HG03520 (cell line): ENCODE data around the gene SCN4B.

Source experiments
- ATAC-seq: cut with Tn5 transposase; IDR thresholded peaks from one replicate; pipeline ENCODE4 v1.9.1; 2021; ENCODE audit warnings: mild to moderate bottlenecking, moderate library complexity; ENCODE audit not compliant: unreplicated experiment

Gene SCN4B

GRCh38 chr11:118175031-118175992, 22.7 kb upstream of the SCN4B start:
- no peak for ATAC-seq

- ATAC-seq = no peak
These were observed 21.5 kb upstream of the SCN4B start for GRCh38 chr11:118174006-118174567.

- no peak for ATAC-seq
These were observed 19.7 kb upstream of the SCN4B start for GRCh38 chr11:118172356-118172755.

GRCh38 chr11:118171269-118172062, 18.8 kb upstream of the SCN4B start:
- no peak for ATAC-seq

GRCh38 chr11:118170882-118171268, 18.3 kb upstream of the SCN4B start:
- ATAC-seq = no peak

GRCh38 chr11:118170231-118170630, 17.6 kb upstream of the SCN4B start:
- no peak for ATAC-seq

GRCh38 chr11:118169300-118170140, 16.9 kb upstream of the SCN4B start:
- ATAC-seq = no peak

- ATAC-seq = no peak
These were observed 16.1 kb upstream of the SCN4B start for GRCh38 chr11:118168751-118169150.

GRCh38 chr11:118168316-118168715, 15.7 kb upstream of the SCN4B start:
- ATAC-seq = no peak

GRCh38 chr11:118167906-118168305, 15.3 kb upstream of the SCN4B start:
- ATAC-seq = no peak

GRCh38 chr11:118167253-118167652, 14.6 kb upstream of the SCN4B start:
- no peak for ATAC-seq

GRCh38 chr11:118166641-118167040, 14.0 kb upstream of the SCN4B start:
- no peak for ATAC-seq

- no peak for ATAC-seq
These were observed 12.3 kb upstream of the SCN4B start for GRCh38 chr11:118164885-118165284.

- no peak for ATAC-seq
These were observed 10.9 kb upstream of the SCN4B start for GRCh38 chr11:118163494-118163893.

GRCh38 chr11:118162846-118163245, 10.2 kb upstream of the SCN4B start:
- no peak for ATAC-seq

GRCh38 chr11:118161786-118162185, 9.2 kb upstream of the SCN4B start:
- no peak for ATAC-seq

- no peak for ATAC-seq
These were observed 4.7 kb upstream of the SCN4B start for GRCh38 chr11:118157186-118157895.

- no peak for ATAC-seq
These were observed 4.0 kb upstream of the SCN4B start for GRCh38 chr11:118156531-118157185.

- ATAC-seq = no peak
These were observed 3.3 kb upstream of the SCN4B start for GRCh38 chr11:118155776-118156530.
